Measurements from ENCODE around the gene POLR3GL. TPM values are rescaled to one million over a fixed set of nuclear protein-coding genes. Genes with fewer than 3 reads are reported as not detected.
A peak's percentile ranks its signal among the peaks of the same experiment; 100 is the strongest.

The POLR3GL gene
- total RNA-seq, 3 donors from 2014 or later = 18.0 to 32.8 (median 18.1) TPM

GRCh38 chr1:145995964-145996432, 31.5 kb downstream of the POLR3GL start:
- H3K27ac ChIP-seq = peak overlapping the region; percentile 95 to 96
- intact Hi-C loops (cut with DNase I; ENCODE audit: low total_unique reads) = no loop called here
- H3K9me3 ChIP-seq = no peaks in the 10 kb centered on the region
- H3K4me1 ChIP-seq = peaks cover 0 to 9% of the 10 kb centered on the region in 2 donors
- H3K4me3 ChIP-seq = peak overlapping the region; percentile 71 to 81 (median 76)
- peaks cover 19% of the 10 kb centered on the region for H3K36me3 ChIP-seq
- TF ChIP-seq CTCF (IDR thresholded peaks at IDR 0.05) = no peak
- TF ChIP-seq POLR2A (IDR thresholded peaks at IDR 0.05) = no peak
- TF ChIP-seq POLR2AphosphoS5 (IDR thresholded peaks at IDR 0.05) = peak in 1 of 3 donors; percentile 54
- DNase-seq (ENCODE audit: low spot score in 2 of 2) = no peak
- no peaks in the 10 kb centered on the region for H3K27me3 ChIP-seq

GRCh38 chr1:145996433-145997015, 32.0 kb downstream of the POLR3GL start, which contains the start of gene TXNIP:
TSS of gene TXNIP (minus strand) at chr1:145996579. CDS start at chr1:145996266, 313 bp downstream.
- peaks cover 19% of the 10 kb centered on the region for H3K36me3 ChIP-seq
- peak; percentile 99 for DNase-seq (ENCODE audit: low spot score in 2 of 2)
- peak in 1 of 3 donors; percentile 9 for TF ChIP-seq CTCF (IDR thresholded peaks at IDR 0.05)
- peak; percentile 99 to 100 (median 99) for TF ChIP-seq POLR2AphosphoS5 (IDR thresholded peaks at IDR 0.05)
- TF ChIP-seq POLR2A (IDR thresholded peaks at IDR 0.05) = peak; percentile 99
- peak within 1 kb of the TSS; percentile 95 to 96 for H3K27ac ChIP-seq
- intact Hi-C loops (cut with DNase I; ENCODE audit: low total_unique reads) = no loop called here
- peak within 1 kb of the TSS; percentile 71 to 81 (median 76) for H3K4me3 ChIP-seq
- H3K4me1 ChIP-seq = peaks cover 0 to 9% of the 10 kb centered on the region in 2 donors
- no peaks in the 10 kb centered on the region for H3K9me3 ChIP-seq
- H3K27me3 ChIP-seq = no peaks in the 10 kb centered on the region

GRCh38 chr1:145997016-145997717, 32.7 kb downstream of the POLR3GL start:
- H3K27ac ChIP-seq = peak overlapping the region; percentile 95 to 96
- intact Hi-C loops (cut with DNase I; ENCODE audit: low total_unique reads) = no loop called here
- peak overlapping the region; percentile 71 to 81 (median 76) for H3K4me3 ChIP-seq
- no peaks in the 10 kb centered on the region for H3K27me3 ChIP-seq
- peaks cover 19% of the 10 kb centered on the region for H3K36me3 ChIP-seq
- no peaks in the 10 kb centered on the region for H3K9me3 ChIP-seq
- TF ChIP-seq POLR2AphosphoS5 (IDR thresholded peaks at IDR 0.05) (peak in 2 of 3 donors; percentile 39 to 43), CTCF (IDR thresholded peaks at IDR 0.05) (peak in 2 of 3 donors; percentile 7 to 8), POLR2A (IDR thresholded peaks at IDR 0.05) (no peak)
- peaks cover 0 to 9% of the 10 kb centered on the region in 2 donors for H3K4me1 ChIP-seq
- no peak for DNase-seq (ENCODE audit: low spot score in 2 of 2)

GRCh38 chr1:145997718-145998023, 33.2 kb downstream of the POLR3GL start:
- Histone ChIP-seq H3K4me1 (peaks cover 0 to 9% of the 10 kb centered on the region in 2 donors), H3K36me3 (peaks cover 15% of the 10 kb centered on the region), H3K27ac (peak overlapping the region; percentile 95 to 96), H3K4me3 (peak overlapping the region; percentile 71 to 81 (median 76)), H3K9me3 (no peaks in the 10 kb centered on the region), H3K27me3 (no peaks in the 10 kb centered on the region)
- DNase-seq (ENCODE audit: low spot score in 2 of 2) = no peak
- intact Hi-C loops (cut with DNase I; ENCODE audit: low total_unique reads) = no loop called here
- TF ChIP-seq POLR2AphosphoS5 (IDR thresholded peaks at IDR 0.05) (no peak), CTCF (IDR thresholded peaks at IDR 0.05) (peak in 1 of 3 donors; percentile 37)

Data from breast epithelium (tissue), 4 donors.